ENCODE measurements around the gene SPATA13. TPM values are rescaled to one million over a fixed set of nuclear protein-coding genes. Genes with fewer than 3 reads are reported as not detected.

The SPATA13 gene
- total and polyA plus RNA-seq, 10 donors, result 12.0 to 185 (median 125) TPM

- DNase-seq, result no peak
- TF ChIP-seq POLR2A (IDR thresholded peaks at IDR 0.05) (no peak), CTCF (IDR thresholded peaks at IDR 0.05 in 8 of 11, conservative IDR thresholded peaks at IDR 0.05 in 3 of 11) (peak in 1 of 11 experiments; percentile 6)
- WGBS, 5 donors, result 33 to 66% (median 52%) methylated on average over 2 of the region's 2 CpGs
- peak overlapping the region in 4 of 8 donors; percentile 2 to 61 (median 42) for H3K27ac ChIP-seq
- peaks cover 29 to 89% (median 65%) of the 10 kb centered on the region in 6 donors for H3K4me1 ChIP-seq
- peaks cover 0 to 14% (median 0%) of the 10 kb centered on the region in 6 donors for H3K36me3 ChIP-seq
- intact Hi-C loops (cut with DNase I; ENCODE audit: low total_unique reads), result loop anchor here (5.0 to 10.0 kb wide), 3 partner anchors 169 to 756 kb away; no protein-coding TSS in a partner anchor
- H3K4me3 ChIP-seq, result no peak overlapping the region
- no peaks in the 10 kb centered on the region for H3K9me3 ChIP-seq
- no peaks in the 10 kb centered on the region for H3K27me3 ChIP-seq (replicated peaks in 1 of 7)
Measured at GRCh38 chr13:24221007-24221406, 60.5 kb downstream of the SPATA13 start.

GRCh38 chr13:24222756-24223155, 62.2 kb downstream of the SPATA13 start:
- WGBS, 5 donors, result 74 to 93% (median 85%) methylated on average over 5 to 20 of the region's 20 CpGs
- intact Hi-C loops (cut with DNase I; ENCODE audit: low total_unique reads), result loop anchor here (5.0 to 10.0 kb wide), 3 partner anchors 170 to 758 kb away; no protein-coding TSS in a partner anchor
- DNase-seq, result peak; percentile 78

GRCh38 chr13:24223341-24224231, 63.1 kb downstream of the SPATA13 start:
- WGBS, 5 donors, result 65 to 75% (median 68%) methylated on average over 29 to 42 of the region's 42 CpGs
- peaks cover 0 to 16% (median 0%) of the 10 kb centered on the region in 6 donors for H3K36me3 ChIP-seq
- peaks cover 23 to 88% (median 64%) of the 10 kb centered on the region in 6 donors for H3K4me1 ChIP-seq
- intact Hi-C loops (cut with DNase I; ENCODE audit: low total_unique reads), result loop anchor here (5.0 to 10.0 kb wide), 3 partner anchors 171 to 759 kb away; no protein-coding TSS in a partner anchor
- peak; percentile 87 for DNase-seq
- peak overlapping the region; percentile 33 to 80 (median 72) for H3K27ac ChIP-seq
- H3K9me3 ChIP-seq, result no peaks in the 10 kb centered on the region
- H3K4me3 ChIP-seq, result peak overlapping the region; percentile 12 to 65 (median 22)
- H3K27me3 ChIP-seq (replicated peaks in 1 of 7), result no peaks in the 10 kb centered on the region
- TF ChIP-seq POLR2AphosphoS5 (IDR thresholded peaks at IDR 0.05) (peak in 2 of 3 donors; percentile 36 to 54), POLR2A (IDR thresholded peaks at IDR 0.05) (no peak), CTCF (IDR thresholded peaks at IDR 0.05 in 8 of 11, conservative IDR thresholded peaks at IDR 0.05 in 3 of 11) (no peak)

More at GRCh38 chr13:24222756-24223155, 62.2 kb downstream of the SPATA13 start:
- Histone ChIP-seq H3K4me3 (no peak overlapping the region), H3K36me3 (peaks cover 0 to 16% (median 0%) of the 10 kb centered on the region in 6 donors), H3K27me3 (replicated peaks in 1 of 7) (no peaks in the 10 kb centered on the region), H3K27ac (peak overlapping the region in 5 of 8 donors; percentile 72 to 80 (median 76)), H3K9me3 (no peaks in the 10 kb centered on the region), H3K4me1 (peaks cover 26 to 88% (median 63%) of the 10 kb centered on the region in 6 donors)
- TF ChIP-seq POLR2AphosphoS5 (IDR thresholded peaks at IDR 0.05) (no peak), POLR2A (IDR thresholded peaks at IDR 0.05) (no peak), CTCF (IDR thresholded peaks at IDR 0.05 in 8 of 11, conservative IDR thresholded peaks at IDR 0.05 in 3 of 11) (no peak)
